Posterior cingulate gyrus (tissue), 11 donors: ENCODE results near the gene RNF130.
A peak's percentile ranks its signal among the peaks of the same experiment; 100 is the strongest.

Source experiments
- DNase-seq, 10 donors: peaks; one replicate each; pipeline versions ENCODE4 v3.0.0 to v3.0.0-alpha.2; 2020 to 2021; ENCODE audit warnings: mixed read lengths in 3 of 10
- intact Hi-C: fragments of 100-400 bp; cut with DNase I; formaldehyde crosslinking; loops from one replicate; pipeline ENCODE4 v1.15.1; 2023

RNF130 gene

GRCh38 chr5:179955062-179955461 lies 116.5 kb downstream of the RNF130 start:
- intact Hi-C loops: no loop called here
- DNase-seq: no peak

GRCh38 chr5:179954434-179954833 lies 117.1 kb downstream of the RNF130 start:
- intact Hi-C loops: no loop called here
- DNase-seq: no peak

- intact Hi-C loops: no loop called here
- DNase-seq: no peak
Measured at GRCh38 chr5:179953987-179954386, 117.6 kb downstream of the RNF130 start.

GRCh38 chr5:179936976-179937681 lies 134.4 kb downstream of the RNF130 start:
- DNase-seq: no peak
- intact Hi-C loops: no loop called here

- intact Hi-C loops: no loop called here
- DNase-seq: peak in 1 of 10 donors; percentile 27
Measured at GRCh38 chr5:179930788-179931473, 140.6 kb downstream of the RNF130 start.

DNA sequence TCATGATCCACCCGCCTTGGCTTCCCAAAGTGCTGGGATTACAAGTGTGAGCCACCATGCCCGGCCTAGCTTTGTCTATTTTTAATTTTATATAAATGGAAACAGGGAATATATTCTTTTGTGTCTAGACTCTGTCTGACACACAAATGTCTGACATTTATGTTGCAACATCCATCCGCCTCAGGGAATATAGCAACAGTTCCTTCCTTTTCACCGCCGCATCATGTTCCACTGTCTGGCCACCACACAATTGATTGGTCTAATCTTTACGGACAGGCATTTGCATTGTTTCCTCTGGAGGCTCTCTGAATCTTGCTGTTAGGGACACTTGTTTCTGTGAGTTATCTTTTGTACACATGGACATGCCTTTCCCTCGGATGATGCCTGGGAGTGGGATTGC lies 143.7 kb downstream of the RNF130 start:
- DNase-seq: no peak
- intact Hi-C loops: no loop called here

- intact Hi-C loops: no loop called here
- DNase-seq: peak in 1 of 10 donors; percentile 45
Measured at GRCh38 chr5:179926657-179927056, 144.9 kb downstream of the RNF130 start.

- intact Hi-C loops: no loop called here
- peak in 1 of 10 donors; percentile 38 for DNase-seq
Measured at GRCh38 chr5:179923436-179923835, 148.1 kb downstream of the RNF130 start.

DNA sequence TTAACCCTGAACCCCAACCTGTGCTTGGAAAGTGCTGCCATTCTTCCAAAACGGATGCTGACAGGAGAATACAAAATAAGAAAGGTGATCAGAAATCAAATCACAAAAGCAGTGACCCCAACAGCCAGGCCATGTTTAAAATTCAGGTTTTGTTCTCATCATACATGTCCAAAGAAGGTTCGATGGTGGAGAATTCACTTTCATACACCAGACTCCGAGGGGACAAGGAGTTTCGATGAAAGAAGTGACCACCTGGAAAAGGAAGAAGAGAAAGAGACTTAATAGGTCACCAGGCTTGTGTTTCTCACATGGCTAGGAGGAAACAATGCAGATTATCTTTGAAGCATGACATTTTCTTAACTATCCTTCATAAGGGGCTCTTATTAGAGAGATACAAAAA lies 151.4 kb downstream of the RNF130 start:
- intact Hi-C loops: no loop called here
- DNase-seq: no peak

GRCh38 chr5:179919487-179920060 lies 152.0 kb downstream of the RNF130 start:
- intact Hi-C loops: no loop called here
- DNase-seq: peak in 1 of 10 donors; percentile 69

DNA sequence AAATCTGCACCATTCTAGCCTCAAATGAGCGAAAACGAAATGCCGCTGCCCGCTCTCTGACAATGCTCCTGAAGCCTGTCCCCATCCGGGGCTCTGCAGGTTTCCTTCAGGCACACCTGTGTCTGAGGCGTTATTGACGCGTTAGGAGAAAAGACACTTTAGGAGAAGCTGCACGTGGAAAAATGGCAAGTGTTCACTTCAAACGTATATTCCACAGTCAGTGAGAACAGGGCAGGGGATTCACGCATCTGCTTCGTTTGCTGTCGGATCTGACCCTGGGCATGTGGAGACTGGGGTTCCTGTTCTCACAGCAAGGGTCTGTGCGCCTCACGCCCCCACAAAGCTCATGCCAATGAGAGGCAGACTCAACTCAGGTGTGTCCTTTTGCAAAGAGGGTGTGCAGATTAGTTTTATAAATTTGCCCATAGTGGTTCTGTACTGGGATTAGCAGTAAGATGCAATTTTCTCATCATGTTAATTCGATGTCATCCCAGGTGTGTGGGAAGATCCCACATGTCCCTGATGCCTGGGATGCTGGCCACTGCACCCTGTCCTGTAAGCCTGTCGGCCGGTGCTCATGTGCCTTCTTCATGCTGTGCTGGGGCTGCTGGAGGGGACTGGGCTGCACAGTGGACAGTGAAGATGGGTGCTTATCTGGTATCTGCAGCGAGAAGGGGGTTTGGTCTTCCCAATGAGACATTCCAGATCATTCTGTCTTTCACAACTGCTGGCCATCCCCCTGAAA lies 152.6 kb downstream of the RNF130 start:
- intact Hi-C loops: no loop called here
- peak in 1 of 10 donors; percentile 39 for DNase-seq

- DNase-seq: peak in 1 of 10 donors; percentile 63
- intact Hi-C loops: no loop called here
Measured at GRCh38 chr5:179916523-179916922, 155.0 kb downstream of the RNF130 start.

DNA sequence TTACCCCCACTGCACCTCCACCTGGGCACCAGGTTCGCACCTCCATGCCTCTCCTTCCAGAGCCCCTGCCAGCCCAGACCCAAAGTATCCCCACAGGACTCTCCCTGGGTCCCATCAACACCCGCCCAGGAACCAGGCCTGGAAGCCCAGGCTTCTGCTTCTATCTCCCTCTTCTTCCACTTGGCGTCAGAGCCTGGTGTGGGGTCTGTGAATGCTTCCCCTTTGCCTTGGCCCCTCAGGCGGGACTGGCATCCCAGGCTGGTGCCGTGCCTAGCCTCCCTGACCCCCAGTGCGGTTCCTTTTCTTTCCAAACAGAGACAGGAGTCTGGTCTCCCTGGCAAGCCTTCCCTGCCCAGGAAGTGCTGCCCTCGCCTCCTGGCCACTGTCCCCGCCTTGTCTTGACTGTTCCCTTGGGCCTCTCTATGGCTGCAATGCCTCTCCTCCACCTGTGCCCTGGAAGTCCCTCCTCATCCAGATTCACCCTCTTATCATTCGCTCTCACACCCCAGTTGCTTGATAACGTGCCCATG lies 156.1 kb downstream of the RNF130 start:
- intact Hi-C loops: no loop called here
- peak in 1 of 10 donors; percentile 63 for DNase-seq

GRCh38 chr5:179914032-179914755 lies 157.4 kb downstream of the RNF130 start:
- intact Hi-C loops: no loop called here
- DNase-seq: peak in 1 of 10 donors; percentile 41

DNA sequence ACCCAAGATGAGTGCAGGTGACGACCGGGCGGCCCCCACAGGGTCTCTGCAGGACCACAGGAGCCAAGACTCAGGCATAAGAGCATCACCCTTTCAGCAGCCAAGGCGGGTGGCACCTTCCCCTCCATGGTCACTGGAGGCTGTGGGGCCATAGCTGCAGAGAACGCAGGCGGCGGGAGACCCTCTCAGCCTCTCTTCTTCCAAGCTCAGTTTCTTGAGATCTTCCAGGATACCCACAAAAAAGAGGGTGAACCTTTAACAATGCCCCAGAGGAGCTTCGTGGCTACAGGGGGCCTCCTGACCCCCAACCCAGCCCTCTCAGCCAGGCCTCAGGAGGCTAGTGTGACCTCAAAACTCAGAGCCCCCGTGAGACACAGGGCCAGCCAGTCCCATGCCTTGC lies 158.1 kb downstream of the RNF130 start:
- DNase-seq: peak in 2 of 10 donors; percentile 25 to 61
- intact Hi-C loops: no loop called here

GRCh38 chr5:179912951-179913350 lies 158.6 kb downstream of the RNF130 start:
- DNase-seq: peak in 6 of 10 donors; percentile 32 to 87 (median 52)
- intact Hi-C loops: no loop called here

DNA sequence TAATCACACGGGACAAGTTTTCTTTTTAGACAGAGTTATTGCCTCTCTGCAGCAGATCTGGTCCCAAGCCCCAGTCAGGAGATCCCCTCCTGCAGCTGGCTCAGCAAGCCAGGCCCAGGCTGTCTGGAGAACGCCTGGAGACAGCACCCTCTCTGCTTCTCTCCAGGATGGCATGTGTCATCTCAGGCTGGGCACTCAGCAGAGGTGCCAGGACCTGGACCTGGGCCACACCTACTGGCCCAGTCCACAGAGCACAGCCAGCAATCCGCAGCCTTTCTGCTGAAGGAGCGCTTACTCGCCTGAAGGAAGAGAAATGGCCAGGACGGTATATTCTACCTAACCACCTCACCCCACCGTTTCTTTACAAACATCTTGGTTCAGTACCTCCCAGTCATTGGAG lies 159.2 kb downstream of the RNF130 start:
- DNase-seq: peak in 2 of 10 donors; percentile 39 to 57
- intact Hi-C loops: no loop called here

- peak in 1 of 10 donors; percentile 13 for DNase-seq
- intact Hi-C loops: loop anchor here (5.0 kb wide), 2 partner anchors 52 to 107 kb away; partner anchors contain the start of gene MRNIP
Measured at GRCh38 chr5:179909224-179909623, 162.3 kb downstream of the RNF130 start.

- peak in 2 of 10 donors; percentile 74 to 88 for DNase-seq
- intact Hi-C loops: loop anchor here (1.0 to 5.0 kb wide), 3 partner anchors 51 to 164 kb away; partner anchors contain the start of gene MRNIP
Measured at GRCh38 chr5:179908528-179908927, 163.0 kb downstream of the RNF130 start.
